HPDE6-E6E7 (cell line): Measurements from ENCODE around the gene RIMS3.
A peak's percentile ranks its signal among the peaks of the same experiment; 100 is the strongest.
"Not testable (repeated sequence)": the region's sequence is repeated elsewhere in the genome, so short reads cannot be mapped to it uniquely, and the experiment has no call there.

Experiments
- DNase-seq: peaks from one replicate; pipeline ENCODE4 v3.0.0; 2011; ENCODE audit warnings: missing footprints; ENCODE audit errors: extremely low spot score

The RIMS3 gene

DNA sequence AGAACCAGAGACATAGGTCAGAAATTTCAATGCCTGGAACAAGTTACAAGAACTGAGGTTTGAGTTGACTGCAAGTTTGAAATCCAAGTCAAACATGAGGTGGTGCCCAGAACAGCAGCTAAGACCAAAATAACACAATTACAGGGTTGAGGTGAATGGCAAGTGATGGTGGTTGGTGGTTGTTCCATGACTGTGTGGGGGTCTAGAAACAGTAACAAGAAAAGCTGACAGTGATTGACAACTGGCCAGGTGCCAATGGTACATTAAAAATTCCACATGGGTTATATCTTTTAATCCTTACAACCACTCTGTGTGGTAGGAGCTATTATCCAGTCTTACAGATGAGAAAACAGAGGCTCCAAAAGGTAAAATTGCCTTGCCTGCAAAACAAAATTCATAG, 32.0 kb downstream of the RIMS3 start:
- DNase-seq = no peak

DNA sequence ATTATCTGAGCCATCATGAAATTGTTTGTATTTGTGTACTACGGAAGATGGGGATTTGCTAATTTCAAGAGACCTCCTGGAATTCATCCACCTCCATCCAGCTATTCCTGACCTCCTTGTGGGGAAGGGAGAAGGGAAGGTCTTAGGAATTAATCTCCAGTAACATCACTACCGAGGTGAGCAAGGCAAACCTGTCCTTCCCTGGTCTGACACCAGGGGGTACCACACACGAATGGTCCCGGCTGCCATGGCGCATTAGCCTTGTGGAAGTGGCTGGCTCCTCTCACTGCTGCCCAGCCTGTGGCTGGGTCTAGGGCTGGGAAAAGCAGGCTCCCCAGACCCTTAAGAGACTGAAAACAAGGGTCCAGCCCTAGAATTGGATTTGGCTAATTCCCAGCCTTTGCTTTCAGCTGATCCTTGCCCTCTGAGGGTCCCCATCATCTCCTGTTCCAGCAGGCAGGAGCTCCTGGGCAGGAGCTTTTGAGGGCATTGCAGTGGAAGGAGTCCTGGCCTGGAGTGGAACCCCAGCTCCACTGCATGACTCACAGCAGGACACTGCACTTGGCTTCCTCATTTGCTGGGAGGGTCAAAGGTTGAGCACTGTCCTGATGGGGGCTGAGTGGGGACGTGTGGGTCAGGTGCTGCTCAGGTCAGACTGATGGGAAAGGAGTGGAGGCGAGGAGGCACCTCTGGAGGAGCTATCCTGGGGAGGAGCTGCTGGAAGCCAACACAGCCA, 34.8 kb downstream of the RIMS3 start:
- DNase-seq = no peak

DNA sequence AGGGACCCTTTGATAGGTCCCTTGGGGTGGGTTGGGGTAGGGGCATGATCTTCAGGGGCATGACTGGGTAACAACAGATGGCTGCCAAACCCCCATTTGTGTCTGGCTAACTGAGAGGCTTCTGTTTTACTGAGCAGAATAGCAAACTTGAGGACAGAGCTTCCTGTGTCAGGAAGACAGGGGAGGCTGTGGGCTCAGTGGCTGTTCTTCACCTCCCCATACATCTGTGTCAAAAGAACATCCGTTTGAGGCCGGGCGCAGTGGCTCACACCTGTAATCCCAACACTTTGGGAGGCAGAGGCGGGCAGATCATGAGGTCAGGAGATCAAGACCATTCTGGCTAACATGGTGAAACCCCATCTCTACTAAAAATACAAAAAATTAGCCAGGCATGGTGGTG, 35.9 kb downstream of the RIMS3 start:
- not testable (repeated sequence) for DNase-seq

DNA sequence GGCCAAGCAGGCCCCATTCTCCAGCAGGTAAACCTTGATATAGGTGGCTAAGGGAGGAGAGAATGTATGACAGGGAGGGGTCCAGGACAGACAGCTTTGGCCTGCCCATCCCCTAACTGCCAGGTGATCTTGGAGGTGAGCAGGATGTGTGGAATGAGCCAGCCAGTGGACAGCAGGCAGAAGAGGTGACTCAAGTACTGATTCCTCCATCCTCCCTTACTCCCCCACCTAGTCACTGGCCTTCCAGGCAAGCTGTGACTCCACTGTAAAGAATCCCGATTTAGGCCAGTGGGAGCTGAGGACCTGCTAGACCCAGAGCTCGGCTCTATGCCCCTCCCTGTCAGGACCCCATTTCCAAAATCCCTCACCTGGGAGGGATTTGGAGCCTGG, 36.6 kb downstream of the RIMS3 start:
- peak; percentile 64 for DNase-seq

DNA sequence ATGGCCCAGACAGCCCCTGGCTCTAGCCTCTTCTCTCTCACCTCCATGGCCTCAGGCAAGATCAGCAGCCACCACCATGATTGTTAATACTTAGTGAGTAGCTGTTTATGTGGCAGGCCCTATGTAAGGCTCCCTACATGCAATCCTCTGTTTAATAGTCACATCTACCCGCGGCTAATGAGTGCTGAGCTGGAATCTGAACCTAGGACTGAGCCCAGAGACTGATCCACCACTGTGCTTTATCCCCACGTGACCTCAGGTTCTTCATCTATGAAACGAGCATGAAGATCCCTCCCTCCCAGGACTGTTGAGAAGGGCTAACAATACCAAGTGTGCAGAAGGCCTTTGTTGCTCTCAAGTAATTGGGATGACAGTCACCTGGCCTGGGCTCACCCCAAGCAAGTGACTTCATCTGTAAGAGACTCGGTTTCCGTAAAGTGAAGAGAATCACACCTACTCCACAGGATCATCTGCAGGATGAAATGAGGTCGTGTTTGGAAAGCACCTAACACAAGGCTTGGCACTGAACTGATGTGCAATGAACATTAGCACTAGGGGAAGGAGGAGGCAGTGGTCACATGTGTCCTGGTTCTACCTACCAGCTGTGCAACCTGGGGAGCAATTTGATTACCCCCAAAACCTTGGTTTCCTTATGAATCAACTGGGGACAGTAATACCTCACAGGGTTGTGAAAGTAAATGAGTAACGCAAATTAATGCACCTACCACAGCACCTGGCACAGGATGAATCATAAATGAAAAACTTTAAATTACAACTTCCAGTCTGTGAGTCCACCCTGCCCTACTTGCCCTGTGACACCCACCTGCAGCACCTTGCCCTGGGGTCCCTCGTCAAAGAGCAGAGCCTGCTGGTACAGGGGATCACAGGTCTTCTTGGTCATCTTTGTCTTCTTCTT, 37.2 kb downstream of the RIMS3 start:
- peak; percentile 54 for DNase-seq

DNA sequence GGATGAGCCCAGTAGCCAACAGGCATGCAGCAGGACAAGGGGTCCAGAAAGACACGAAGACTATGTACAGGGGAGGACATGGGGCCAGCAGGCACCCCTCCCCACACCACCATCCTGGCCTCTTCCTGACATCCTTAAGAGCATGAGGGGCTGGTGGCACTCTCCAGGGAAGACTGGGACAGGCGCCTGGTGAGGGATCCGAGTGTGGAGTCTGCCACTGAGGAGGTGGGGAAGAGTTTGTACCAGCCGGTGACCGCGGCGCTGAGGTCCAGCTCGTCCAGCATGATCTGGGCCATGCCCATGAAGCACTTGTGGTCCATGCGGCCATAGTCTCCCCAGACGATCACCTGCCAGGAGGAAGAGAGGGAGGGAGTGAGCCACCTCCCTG, 39.1 kb downstream of the RIMS3 start:
- no peak for DNase-seq

DNA sequence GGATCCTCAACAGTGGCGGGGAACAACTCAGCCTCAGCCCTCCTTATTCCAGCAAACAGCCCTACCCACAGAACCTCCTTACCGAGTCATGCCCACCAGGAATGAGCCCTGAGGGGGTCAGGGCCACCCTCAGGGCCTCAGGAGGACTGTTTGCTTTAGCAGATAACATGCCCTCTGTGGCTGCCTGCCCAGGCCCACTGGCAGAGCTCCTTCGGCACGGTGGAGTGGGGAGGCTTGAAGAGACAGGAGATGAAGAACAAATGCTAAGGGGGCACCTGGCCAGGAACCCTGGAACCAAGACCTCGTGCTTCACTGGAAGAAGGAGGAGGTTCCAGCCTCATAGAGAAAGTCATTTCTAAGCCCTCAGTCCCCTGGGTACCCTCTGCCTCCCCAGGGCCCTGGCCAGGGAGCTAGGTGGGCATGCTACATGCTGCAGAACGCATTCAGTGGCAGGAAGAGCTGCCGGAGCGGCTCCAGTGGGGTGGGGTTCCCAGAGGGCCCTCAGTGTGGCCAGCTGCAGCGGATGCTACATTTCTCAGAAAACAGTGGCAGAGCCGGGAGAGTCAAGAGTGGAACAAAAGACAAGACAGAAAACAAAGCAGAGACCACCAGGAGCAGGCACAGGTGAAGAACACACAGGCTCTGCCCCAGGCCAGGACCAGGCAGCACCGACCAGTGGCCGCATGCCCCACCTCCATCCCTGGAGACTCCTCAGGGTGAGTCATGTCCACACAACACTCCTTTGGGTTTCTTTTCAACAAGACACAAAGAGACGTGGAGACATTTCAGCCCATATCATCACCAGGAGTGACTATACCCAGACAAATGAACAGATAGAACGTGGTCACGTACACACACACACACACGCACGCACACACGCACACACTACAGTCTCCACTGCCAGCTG, 39.8 kb downstream of the RIMS3 start:
- DNase-seq = peak; percentile 72

DNA sequence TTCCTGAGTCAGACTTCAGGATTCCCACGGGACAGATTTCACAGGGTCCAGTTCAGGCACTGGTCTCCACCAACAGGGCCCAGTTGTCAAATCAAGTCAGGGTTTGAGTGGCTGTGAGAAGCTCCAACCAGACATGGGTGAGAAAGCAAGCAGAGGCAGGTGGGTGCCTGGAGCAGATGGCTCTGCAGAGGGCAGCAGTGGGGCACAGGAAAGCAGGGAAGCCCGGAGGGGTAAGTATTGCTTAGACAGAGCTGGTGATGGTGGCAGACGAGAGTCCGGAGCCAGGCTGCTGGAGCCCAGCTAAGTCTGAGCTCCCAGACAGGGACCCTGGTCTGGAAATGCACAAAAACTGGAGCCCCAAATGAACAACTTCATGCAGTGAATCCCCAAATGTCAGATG, 40.4 kb downstream of the RIMS3 start:
- DNase-seq = peak; percentile 67

DNA sequence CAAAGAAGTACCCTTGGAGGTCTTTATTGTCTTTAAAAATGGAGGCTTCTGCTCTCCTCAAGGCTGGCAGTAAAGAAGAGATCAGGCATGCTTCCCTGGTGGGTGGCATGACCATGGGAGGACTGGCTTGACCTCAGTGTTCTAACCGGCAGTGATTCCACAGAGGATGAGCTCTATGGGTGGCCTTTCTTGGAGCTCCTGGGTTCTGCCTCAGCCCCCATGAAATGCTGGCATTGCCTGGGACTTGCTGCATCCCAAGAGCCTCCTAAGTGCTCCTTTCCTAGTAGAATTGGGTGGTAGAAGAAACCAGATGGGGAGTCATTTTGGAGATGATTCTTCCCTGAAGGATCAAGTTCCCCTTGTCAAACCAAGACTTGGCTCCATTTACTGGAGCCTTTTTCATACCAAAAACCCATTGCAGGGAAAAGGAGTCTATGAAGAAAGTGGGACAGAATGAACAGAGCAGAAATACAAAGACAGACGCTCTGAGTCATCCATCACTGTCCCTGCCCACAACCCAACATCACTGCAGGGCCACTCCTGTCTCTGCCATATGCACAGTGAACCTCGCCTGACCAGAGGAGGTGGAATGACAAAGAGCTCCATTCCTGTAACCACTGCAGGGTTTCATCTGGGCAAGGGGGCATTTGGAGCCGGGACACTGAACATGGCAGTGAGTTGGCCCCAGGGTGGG, 42.4 kb downstream of the RIMS3 start:
- no peak for DNase-seq

DNA sequence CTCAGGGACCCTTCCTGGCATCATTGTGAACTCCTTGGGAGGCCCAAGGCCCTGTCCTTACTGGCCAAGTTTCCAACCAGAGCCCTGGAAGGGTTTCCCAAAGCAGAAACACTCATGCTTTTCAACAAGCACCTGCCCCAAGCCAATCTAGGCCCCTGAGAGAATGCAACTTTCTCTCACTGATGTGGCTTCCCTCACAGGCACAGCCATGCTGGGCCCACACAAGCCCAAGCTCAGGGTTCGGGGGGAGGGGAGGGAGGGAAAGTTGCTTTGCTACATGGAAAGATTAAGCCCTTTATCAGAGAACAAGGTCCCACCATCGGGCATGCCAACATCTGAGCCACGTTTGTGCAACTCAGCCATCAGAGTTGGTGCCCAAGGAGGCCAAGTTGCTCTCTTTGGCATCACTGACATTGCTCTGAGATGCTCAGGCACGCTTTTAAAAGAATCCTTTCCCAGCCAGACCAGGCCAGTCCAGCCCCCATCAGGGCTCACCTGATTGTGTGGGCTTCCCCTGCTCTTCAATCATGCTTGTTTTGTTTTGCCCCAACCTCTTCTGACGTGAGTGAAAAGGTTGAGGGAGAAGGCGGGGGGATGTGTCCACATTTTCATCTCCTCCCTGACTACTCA, 43.5 kb downstream of the RIMS3 start:
- no peak for DNase-seq

DNA sequence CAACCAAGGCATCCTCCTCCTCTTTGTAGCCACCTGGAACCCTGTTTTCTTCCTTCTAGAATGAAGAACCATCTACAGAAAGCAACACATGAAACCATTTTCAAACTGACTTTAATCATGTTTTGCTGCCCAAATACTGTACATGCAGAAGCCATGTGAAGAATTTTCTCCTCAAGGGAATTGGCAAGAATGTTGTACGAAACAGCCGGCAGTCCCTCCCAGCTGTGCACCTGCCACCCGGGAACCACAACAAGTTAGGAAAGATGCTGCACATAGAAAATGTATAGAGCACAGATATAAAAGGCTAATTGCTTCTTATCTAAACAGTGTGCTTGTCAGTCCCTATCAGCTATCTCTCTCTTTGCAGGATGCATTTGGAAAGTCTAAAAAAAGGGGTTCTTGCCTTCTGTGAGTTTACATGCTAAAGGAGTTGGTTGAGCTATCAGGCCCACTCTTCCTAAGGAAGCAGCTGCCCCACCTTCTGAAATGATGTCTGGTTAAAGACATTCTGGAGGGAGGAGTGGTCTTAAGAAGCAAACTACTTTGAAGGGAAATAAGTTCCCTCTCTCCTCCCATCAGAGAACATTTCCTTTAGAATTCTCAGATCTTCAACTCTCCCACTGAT, 44.8 kb downstream of the RIMS3 start:
- DNase-seq = no peak

DNA sequence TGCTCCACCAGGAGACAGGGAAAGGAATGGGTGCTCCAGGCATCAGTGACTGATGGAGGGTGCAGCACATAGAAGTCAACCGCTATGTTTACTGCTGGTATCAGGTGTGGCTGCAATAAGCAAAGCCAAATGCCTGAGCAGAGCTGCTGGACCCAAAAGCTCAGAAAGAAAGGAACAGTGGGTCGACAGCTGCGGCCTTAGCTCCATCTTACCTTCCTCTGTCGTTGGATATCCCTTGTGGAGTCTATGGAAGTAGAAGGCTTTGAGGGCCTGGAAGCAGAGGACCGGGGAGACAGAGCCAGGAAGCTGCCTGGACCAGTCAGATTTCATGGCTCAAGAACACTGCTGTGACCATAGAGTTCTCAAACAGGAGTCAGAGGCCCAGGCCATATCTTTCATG, 45.3 kb downstream of the RIMS3 start:
- DNase-seq = no peak

DNA sequence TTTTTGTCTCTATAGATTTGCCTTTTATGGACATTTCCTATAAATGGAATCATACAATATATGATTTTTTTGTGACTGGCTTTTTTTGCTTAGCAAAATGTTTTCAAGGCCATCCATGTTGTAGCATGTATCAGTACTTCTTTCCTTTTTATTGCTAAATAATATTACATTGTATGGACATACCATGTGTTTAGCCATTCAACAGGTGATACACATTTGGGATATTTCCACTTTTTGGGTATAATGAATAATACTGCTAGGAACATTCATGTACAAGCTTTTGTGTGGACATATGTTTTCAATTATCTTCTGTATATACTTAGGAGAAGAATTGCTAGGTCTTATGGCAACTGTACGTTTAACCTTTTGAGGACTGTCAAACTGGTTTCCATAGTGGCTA, 47.4 kb downstream of the RIMS3 start:
- DNase-seq = no peak

DNA sequence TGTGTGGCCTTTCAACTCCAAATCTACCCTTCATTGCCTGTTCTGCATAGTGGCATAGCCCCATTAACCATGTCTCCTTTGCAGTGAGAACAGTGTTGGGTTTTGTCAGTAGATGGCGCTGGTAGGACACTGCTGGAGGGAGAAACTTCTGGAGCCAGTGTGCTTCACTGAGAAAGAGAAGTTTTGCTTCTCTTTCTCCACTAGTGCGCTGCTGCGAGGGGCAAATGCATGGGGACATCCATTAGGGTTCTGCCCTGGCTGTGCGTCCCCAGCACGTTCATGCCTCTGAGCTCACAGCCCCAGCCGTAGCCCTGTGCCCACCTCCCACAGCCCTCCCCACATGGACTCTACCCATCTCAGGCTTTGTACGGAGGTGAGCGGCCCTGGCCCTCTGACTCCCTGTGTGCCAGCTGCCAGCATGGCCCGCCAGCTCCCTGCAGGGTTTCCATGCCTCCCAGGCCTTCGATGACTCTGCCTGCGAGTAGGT, 53.1 kb downstream of the RIMS3 start:
- peak; percentile 72 for DNase-seq

DNA sequence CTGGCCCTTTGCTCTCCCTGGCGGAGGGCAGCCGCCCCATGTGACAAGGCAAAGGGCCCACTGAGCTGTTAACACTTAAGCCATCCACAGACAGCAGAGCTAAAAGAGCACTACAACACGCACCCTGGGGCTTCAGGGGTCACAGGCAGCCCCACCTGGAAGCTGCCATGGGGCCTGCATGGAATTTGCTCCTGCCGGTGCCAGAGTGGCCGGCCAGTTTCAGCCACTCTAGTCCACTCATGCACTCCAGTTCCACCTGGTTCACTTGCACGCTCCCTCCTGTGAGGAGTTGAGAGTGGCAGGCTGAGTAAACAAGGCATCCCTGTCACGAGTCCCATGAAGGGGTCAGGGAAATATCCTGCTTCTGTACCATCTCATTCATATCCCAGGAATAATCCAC, 55.3 kb downstream of the RIMS3 start:
- DNase-seq = no peak

DNA sequence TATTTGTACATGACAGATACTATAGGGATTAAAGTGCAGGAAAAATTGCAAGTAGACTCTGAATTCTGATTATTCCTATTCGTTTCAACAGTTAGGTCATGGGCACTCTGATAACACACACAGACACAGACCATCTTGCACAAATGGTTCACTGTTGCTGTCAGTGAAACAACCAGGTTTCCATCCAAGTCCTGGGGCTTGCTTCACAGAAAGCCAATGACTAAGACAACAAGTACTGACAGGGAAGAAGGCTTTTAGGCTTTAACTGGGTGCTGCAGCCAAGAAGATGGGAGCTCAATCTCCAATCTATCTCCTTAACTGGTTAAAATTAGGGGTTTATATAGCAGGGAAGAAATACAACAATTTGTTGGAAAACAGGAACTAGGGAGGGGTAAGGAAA, 57.6 kb downstream of the RIMS3 start:
- DNase-seq = no peak

DNA sequence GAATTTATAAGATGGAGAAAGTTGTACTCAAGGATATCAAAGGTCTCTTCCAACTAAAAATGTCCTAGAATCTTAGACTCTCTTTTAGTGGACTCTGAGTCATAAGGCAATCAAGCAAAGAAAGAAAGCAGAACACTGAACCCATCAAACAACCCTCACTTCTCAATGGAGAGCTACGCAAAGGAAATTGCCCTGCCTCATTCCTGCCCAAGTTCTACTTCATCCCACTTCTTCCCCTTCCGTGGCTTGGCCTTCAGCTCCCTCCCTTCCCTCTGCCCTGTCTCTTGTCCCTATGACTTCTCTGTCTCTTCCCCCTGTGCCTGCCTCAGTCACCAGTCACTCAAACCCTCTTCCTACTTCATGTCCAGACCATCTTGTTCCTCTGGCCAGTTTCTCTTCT, 58.5 kb downstream of the RIMS3 start:
- DNase-seq = no peak

DNA sequence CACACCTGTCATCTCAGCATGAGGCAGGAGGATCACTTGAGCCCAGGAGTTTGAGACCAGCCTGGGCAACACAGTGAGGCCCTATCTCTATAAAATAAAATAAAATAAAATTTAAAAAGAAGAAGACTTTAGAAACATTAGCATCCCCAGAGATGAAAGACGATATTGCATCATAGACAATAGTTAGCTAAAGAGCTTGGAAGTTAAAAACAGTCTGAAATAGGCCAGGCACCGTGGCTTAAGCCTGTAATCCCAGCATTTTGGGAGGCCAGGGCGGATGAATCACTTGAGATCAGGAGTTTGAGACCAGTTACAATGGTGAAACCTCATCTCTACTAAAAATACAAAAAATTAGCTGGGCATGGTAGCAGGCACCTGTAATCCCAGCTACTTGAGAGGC, 59.3 kb downstream of the RIMS3 start:
- DNase-seq = no peak

DNA sequence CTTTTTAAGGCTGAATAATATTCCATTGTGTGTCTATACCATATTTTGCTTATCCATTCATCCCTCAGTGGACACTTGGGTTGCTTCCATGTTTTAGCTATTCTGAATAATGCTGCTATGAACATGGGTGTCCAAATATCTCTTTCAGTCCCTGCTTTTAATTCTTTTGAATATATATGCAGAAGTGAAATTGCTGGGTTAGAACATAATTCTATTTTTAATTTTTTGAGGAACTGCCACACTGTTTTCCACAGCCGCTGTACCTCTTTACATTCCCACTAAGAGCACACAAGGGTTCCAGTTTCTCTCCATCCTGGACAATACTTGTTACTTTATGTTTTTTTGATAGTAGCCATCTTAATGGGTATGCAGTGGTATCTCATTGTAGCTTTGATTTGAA, 65.6 kb downstream of the RIMS3 start:
- no peak for DNase-seq

DNA sequence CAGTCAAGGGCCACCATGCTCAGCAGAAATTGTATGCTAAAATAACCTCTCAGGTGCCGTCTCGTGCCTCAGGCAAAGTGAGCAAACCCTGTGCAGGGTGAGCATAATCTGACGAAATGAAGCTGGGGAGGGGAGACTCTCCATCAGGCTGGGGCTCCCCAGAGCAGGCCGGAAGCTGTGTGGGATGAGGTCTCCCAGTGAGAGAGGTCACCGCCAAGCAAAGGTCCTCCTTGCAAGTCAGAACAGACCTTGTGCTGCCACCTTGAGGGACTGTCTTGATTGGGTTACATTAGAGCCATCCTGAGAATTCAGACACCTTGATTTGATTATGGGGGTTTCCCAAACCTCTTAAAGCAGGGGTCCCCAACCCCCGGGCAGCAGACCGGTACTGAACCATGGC, 69.9 kb downstream of the RIMS3 start:
- DNase-seq = no peak

DNA sequence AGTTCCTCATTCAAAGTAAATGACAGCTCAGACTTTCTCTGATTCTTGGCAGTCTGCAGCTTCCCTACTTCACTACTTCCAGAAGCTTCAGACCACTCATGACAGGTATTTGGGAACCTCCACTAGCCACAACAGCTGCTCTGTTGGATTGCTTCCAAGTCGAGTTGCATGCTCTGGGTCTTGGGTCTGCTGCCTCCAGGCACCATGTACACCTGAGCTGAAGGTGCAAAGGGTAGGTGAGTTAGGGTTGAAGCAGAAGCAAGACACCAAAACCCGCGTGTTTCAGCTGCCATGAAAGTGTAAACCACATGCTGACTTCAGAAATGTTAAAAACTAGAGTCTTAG, 71.3 kb downstream of the RIMS3 start:
- no peak for DNase-seq
